NCI-H2081 treated with DMSO at 0.1 percent for 48 hours (cell line): ENCODE results near the gene RYR3.

Experiments used
- DNase-seq: peaks from one replicate; lab custom pipeline; 2025; lab: John Stamatoyannopoulos, UW

Gene RYR3

DNA sequence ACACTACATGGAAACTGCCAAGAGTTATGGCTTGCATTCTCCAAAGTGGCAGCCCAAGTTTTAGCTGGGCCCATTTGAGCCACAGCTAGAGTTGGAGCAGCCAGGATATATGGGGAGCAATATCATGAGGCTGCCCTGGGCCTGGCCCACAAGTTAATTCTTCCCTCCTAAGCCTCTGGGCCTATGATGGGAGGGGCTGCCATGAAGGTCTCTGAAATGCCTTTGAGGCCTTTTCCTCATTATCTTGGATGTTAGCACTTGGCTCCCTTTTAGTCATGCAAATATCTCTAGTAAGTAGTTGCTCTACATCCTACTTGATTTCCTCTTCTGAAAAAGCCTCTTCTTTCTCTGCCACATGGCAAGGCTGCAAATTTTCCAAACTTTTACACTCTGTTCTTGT lies 400.0 kb downstream of the RYR3 start:
- DNase-seq: no peak

DNA sequence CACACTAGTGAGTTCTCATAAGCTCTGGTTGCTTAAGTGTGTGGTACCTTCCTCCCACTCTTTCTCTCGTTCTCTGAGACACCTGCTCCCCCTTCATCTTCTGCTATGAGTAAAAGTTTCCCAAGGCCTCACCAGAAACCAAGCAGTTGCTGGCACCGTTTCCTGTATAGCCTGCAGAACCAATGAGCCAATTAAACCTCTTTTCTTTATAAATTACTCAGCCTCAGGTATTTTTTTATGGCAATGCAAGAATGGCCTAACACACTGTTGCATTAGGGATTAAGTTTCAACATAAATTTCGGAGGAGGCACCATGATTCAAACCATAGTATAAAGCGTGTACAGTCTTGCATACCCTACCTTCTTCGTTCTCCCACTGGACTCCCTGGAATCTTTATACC lies 405.3 kb downstream of the RYR3 start:
- no peak for DNase-seq

DNA sequence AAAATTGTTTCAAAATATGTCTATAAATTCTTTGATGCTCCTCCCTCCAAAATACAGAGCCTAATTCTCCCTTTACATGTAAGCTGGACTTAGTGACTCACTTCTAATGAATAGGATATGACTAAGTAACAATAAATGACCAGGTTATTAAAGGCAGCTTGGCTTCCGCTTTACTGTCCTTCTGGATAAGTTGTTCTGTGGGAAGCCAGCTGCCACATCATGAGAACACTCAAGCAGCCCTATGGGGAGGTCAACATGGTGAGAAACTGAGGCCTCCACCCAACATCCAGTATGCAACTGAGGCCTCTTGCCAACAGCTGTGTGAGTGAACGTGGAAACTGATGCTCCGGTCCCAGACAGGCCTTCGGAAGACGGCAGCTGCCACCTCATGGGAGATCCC lies 410.2 kb downstream of the RYR3 start:
- no peak for DNase-seq

DNA sequence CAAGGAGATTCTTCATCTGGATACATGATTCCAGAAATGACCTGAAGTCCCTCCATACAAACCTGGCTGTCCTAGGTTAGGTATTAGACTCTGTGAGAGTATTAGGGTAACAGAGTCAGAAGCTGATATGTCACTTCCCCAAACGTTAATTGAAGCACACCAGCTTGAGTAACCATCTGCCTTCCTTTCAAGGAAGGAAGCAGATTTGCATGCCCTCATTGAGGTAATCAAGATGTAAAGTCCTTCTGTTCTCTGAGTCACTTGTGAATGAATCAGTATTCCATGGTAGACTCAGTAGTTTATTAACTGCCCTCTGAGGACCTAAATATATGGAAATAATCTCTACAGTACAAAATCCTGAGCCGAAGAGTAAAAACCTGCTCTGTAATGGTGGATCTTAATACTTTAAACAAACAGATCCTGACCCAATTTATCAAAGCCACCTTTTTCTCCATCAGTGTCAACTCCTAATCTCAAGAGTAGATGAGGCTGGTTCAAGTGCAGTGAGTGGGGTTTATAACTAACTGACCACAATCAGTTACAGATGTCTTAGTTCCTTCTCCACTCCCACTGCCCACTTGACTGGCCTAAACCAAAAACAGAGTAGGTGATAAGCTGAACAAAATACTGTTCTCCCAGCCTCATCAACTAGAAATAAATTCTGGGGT lies 411.4 kb downstream of the RYR3 start:
- no peak for DNase-seq

DNA sequence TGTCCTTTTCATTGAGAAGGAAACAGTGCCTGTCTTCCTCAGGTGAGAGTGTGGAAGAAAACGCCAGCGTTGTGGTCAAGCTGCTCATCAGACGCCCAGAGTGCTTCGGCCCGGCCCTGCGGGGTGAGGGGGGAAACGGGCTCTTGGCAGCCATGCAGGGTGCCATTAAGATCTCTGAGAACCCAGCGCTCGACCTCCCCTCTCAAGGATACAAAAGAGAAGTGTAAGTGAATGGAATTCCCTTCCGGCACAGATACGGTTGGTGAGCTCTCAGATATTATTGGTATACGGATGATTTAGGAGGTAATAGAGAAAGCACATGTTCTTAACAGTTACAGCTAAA lies 411.9 kb downstream of the RYR3 start:
- DNase-seq: no peak

DNA sequence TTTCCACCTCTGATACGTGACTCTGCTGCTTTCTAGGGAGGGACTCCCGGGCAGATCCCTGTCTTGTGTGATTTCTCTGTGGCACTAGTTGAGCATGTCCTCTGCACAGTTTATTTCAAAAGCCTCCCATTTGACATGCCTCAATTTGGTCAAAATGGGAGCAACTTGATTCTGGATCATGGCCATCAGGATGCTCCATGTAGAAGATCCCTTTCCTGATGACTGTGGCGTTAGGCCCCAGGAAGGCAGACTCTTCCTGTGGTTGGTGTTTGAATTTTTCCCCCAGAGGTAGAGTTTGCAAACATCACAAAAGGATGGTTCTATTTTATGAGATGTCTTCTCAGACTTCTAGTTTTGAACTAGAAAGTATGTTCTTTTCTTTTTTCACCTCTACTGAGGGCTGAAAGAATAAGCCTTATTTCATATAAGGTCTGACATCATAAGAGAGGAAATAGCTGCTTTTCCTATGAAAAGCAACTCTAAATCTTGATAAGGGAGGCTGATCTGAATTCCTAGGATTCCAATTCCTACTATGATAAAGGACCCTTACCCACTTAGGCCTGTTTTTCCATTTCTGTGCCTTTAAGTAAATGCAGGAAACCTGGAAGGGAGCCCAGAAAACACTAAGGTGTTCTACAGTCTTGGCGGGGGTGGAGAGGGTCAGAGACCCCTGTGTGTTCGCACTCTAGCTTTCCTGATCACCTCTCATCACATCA lies 413.7 kb downstream of the RYR3 start:
- DNase-seq: no peak

DNA sequence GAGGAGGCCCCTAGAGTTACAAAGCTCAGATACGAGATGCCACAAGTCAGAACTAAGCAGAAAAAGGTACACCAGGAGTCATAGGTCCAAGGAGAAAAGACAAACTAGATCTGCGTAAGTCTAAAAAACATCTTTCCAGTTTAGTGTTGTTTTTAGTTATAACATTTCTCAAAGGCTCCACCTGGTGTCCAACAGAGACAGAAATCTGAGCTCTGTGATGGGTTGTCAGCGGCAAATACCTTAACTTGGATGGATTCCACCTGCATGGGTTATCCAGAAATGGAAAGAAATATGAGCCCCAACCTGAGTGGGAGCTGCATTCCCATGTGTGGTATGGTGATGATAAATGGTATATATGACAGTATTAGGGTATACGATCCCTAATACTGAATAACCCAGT lies 418.9 kb downstream of the RYR3 start:
- DNase-seq: no peak

DNA sequence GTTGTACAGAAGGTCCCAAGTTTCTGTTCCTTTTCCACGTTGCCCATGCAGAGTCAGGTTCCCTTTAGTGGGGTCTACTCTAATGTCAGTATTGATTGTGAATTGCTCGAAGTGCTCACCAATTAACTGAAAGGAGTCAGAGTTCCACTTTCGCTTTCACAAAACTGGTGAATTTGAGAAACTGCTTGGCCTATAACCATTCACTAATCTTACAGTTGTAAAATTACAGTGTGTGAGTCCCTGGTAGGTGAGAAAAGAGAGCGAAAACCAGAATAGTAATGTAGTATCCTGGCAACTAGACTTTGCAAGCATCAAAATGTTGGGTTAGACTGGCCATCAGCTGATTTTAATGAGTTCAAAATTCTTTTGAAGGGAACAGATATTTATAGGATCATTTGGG lies 420.0 kb downstream of the RYR3 start:
- no peak for DNase-seq

DNA sequence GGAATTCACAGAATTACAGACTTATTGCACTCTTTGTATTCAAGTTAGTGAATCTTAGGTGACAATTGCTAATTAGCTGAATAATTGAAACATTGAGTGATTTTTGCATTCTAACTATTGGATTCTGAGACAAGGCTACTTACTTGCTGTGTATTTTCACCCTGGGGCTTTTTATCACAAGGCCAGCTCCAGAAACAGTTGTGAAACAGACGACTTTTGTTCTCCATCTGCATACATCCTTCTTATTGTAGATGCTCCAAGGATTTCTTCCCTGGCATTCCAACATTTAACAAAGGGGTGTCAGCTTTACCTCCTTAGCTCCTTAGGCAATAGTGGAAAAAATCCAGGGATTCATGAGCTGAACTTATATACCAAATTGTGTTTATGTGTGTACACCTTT lies 424.4 kb downstream of the RYR3 start:
- DNase-seq: no peak

DNA sequence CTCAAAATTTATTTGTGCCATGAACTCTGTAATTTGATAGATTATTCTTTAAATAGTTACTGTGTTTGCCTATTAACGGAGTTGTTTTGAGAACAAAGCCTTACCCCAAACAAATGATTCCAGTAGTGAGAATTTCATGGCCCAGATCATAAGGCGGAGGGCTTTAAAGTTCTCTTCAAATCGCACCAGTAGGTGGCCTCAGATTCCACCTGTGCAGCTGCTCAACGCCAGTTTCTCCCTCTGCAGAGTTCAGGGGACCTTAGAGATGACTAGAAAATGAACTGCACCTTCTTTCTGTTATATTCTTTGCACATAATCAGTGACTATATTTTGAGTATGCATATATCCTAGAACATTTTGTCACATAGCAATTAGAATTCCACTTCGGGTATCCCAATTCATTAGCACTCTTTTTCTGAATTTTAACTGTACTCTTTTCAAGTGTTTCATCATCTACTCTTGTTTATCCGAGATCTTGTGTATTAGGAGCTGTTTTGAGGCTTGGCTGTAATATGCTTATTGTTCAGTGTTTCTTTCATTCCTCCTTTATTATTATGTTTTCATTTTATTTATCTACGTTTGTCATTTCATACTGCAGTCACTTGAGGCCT lies 425.0 kb downstream of the RYR3 start:
- DNase-seq: peak; percentile 25

DNA sequence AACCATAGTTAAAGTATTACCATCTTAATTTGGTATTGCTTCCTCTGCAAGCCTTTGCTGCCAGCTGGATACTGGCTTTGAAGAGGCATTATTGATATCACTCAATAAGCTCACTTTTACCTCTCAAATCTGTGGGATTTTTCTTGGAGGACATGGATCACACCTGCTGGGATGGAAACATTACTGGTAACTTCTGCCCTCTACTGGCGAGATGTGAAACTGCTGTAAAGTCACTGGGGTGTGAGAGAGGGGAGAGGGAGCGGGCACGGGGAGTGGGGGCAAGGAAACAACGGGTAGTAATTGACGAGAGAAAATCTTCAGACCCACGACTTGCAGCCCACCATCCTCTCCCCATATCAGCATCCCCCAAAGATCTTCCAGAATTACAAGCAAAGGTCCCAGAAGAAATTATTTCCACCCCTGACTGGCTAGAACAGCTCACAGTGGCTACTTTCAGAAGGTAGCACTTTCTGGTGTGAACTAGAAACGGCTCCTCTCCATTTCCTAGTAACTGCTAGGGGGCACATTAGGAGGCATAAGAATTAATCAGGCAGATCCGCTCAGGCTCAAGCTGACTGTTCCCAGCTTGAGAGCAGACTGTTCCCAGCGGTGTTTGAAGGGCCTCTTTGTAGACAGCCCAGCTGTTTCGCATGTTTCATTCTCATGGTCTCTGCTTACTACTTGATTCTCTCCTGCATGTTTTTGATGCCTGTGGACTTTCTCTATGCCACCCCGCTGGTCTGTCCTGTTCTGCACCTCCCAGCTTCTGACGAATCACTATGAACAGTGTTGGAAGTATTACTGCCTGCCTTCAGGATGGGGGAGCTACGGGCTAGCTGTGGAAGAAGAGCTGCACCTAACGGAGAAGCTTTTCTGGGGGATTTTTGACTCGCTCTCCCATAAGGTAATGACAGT lies 427.2 kb downstream of the RYR3 start:
- DNase-seq: no peak

DNA sequence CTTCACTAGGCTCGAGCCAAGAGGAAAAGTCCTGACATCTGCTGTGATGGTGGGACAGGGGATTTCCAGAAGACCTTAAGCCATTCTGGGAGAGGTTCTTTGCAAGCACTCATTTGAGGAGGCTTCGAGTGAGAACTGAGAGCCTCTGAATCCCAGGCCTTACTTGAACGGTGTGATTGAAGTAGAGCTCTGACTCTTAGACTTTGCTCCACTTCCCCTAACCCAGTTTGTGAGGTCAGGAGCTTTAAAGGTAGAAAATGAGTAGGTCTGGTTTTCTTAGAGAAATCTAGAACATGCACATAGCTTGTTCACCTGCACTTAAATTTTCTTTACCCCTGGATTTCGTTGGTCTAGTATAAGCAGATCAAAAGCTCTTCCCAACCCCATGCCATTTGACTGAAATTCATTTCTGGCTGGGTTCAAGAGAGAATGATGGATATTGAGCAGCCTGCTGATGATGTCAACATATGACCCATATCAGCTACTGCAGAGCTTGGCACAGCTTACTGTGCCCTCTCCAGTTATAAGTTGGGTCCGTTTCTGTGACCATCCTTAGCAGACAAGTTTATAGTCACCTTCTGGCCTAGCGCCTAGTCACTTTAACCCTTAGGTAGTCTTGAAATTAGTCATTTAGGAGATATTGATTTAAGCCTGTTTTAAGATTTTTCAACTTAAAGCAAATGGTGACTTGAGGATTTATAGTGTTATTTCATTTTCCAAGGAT lies 428.3 kb downstream of the RYR3 start:
- DNase-seq: no peak

DNA sequence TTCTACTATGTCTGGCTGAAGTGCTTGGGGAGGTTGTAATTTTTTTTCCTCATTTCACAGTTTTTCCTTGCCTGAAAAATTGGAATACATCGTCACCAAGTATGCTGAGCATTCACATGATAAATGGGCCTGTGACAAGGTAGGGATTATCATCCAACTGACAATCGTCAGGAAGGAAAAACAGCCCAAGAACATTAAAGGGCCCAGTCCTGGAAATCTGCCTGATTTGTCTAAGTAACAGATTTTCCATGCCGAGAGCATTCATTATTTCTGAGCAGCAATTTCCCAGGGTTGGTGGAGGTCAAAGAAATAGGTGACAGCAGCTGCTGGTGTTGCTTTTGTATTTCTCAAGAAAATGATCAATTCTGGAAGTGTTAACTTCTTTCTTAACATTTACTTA lies 431.5 kb downstream of the RYR3 start:
- DNase-seq: no peak

DNA sequence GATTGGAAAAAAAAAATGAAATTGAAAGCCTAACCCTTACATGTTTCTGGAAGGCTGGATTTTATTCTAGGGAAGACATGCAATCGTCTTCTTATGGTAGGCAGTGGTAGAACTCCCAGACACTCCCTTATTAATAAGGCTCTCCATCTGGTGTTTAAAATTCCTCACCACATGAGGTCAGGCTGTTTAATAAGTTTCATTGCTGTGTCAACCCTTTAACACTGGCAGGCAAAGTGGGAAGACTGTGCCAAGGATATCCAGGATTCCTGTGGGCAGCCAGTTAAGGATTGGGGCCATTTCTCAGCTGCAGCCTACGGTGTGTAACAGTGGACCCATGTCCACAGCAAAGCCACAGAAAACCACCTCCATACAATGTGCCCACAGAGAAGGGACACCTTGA lies 432.0 kb downstream of the RYR3 start:
- DNase-seq: no peak

DNA sequence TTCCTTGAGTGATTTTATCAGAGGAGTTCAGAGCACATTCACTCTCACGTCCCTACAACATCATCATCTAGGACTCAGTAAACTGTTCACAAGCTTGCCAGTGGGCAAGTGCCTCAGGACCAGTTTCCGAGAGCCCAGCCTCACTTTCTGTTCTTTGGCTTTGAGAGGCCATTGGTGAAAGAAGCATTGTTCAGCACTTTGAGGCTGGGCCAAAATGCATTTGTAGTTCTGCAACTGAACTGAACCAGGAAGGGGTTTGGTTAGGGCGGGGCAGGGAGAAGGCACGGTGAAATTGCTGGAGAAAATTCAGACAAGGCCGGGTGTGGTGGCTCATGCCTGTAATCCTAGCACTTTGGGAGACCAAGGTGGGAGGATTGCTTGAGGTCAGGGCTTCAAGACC lies 435.4 kb downstream of the RYR3 start:
- DNase-seq: no peak

DNA sequence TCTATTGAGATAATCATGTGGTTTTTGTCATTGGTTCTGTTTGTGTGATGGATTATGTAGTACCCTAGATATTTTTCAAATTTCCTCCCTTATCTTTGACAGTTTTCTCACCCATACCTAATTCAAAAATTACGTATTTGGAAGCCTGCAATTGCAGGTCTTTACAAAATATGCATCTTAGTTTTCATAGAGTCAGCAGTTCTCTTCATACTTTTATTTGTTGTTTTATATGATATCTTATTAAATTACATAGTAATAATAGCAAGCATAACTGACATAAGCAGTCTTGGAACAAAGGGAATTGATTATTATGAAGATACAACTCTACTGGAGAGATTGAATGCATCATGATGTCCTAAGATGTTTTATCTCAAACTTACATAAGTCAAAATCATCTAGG lies 442.2 kb downstream of the RYR3 start:
- DNase-seq: no peak

DNA sequence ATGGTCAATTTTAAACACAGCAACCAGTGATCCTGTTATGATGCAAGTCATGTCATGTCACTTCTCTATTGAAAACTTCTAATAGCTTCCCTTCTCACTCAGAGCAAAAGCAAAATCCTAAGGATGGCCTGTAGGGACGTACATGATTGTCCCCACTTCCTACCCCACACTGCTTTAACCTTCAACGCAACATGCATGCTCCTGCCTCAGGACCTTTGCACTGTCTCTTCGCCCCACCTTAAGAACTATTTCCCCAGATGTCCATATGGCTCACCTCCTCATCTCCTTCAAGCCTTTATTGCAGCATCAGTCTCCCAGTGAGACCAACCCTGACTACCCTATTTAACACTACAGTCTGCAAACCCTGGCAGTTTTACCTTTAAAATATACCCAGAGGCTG lies 443.5 kb downstream of the RYR3 start:
- no peak for DNase-seq

DNA sequence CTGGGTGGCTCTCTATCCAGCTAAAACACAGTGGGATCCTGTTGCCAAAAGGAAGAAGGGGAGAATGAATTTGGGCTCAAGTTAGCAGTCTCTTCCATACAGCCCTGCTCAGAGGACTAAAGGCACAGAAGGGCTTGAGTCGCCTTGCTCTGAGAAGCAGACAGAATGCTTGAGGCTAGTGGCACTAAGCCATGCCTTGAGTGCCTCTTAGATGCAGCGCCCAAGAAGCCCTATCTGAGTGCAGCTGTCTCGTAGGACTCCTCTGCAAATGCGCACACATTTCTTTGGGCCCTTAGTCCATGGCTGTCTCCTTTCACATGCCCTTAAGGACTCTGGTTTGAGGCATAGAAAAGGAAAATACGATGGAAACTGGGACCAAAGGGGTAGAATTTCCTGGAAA lies 446.2 kb downstream of the RYR3 start:
- DNase-seq: no peak

DNA sequence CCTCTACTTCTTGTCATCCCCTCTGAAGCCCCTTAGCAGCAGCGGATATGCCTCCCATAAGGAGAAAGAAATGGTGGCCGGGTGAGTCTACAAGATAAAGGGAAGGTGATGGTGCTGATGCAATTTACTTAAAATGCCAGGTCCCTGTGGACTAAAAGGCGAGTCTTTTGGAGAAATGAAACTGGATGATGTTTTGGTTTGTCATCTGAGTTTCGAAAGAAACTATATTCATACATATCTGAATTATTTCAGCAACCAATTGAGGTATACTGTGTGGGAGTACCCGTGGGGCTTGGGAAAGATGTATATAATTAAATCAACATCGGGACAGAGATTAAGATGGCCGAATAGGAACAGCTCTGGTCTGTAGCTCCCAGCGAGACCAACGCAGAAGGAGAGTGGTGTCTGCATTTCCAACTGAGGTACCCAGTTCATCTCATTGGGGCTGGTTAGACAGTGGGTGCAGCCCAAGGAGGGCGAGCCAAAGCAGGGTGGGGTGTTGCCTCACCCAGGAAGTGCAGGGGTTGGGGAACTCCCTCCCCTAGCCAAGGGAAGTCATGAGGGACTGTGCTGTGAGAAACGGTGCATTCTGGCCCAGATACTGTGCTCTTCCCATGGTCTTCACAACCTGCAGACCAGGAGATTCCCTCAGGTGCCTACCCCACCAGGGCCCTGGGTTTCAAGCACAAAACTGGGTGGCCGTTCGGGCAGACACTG lies 446.9 kb downstream of the RYR3 start:
- DNase-seq: no peak

DNA sequence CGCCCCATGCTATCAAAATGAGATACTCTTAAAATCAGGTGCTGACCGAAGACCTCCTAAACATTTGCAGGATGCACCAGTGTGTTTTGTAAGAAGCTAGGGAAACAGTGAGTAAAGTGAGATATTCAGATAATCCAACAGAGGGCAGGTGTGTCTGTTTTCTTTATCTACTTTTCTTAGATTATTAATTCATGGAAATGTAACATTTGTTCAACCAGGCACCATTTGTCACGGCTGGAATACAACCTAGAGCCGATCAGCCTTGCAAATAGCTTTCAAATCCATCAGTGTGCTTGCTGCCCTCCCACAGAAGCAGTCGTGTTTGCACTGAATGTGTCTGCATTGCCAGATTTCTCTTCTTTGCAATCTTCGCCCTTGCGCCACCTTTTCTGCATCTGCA lies 455.6 kb downstream of the RYR3 start:
- no peak for DNase-seq

DNA sequence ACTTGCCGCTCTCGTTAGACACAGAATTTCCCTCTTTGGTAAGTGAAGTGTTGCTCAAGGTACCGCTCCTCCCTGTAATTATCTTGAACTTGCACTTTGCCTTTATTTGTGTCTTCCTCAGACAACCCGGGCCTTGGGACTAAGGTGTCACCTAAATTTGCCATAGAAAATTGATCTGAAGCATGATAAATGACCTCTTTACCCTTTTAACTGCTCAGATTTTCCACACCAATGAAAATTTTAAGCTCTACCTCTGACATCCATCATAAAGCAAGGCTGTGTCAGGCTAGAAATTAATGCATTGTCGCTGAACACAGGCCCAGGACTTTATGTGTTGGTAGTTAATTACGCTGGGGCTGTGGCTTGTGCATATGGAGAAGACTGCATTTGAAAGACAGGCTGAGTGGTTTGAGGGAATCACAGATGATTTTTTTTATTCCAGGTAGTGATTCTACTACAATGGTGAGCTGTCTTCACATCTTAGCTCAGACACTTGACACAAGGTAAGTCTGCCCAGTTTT lies 458.0 kb downstream of the RYR3 start:
- no peak for DNase-seq
